Activated naive CD8-positive, alpha-beta T cell treated with anti-CD3 and anti-CD28 coated beads, Interleukin-2, amount 50 U/mL, for 16 hours (primary cell): Measurements from ENCODE around the gene ARHGEF12.

Experiments used
- DNase-seq: peaks from one replicate; pipeline ENCODE4 v3.0.0-alpha.2; 2020; ENCODE audit warnings: low read depth, low spot score

Gene ARHGEF12

DNA sequence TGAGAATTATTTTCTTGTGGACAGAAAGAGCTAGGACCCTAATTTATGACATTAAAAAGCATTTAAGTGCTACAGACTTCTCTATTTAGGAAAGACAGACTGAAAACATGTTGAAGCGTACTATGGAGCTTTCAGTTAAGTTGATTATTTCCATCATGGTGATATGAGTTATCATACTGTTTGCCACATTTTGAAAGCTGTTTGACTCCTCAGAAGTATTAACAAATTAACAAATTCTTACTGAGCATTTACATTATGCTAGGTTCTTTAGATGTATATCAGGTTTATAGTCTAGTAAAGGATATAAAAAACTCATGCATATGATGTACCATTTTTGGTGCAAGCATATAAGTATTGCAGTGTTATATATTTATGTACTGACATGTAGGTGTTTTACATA lies 50.1 kb downstream of the ARHGEF12 start:
- no peak for DNase-seq

GRCh38 chr11:120386774-120387371 lies 50.7 kb downstream of the ARHGEF12 start:
- DNase-seq: no peak

- no peak for DNase-seq
Observed at GRCh38 chr11:120388261-120388660, 52.0 kb downstream of the ARHGEF12 start.

GRCh38 chr11:120389693-120390584 lies 53.7 kb downstream of the ARHGEF12 start:
- no peak for DNase-seq

GRCh38 chr11:120390585-120390922 lies 54.3 kb downstream of the ARHGEF12 start:
- no peak for DNase-seq

DNA sequence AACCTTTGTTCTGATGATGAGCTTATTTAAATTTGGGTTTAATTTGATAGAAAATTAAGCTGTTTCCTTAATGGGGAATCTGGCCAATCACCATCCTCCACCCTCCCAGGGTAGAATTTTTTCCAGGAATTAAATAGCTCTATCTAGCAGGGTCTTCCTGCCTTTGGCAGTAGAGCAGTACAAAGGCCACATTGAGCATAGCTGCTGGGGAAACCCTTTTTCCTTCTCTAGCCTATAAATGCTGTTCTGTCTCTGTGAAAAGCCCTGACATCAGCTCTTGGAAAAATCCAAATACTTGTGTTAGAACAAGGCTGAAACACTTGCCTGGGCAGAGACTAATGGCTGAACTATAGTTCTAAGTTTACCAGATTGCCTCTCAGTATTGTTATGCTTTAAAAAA lies 55.1 kb downstream of the ARHGEF12 start:
- DNase-seq: no peak

DNA sequence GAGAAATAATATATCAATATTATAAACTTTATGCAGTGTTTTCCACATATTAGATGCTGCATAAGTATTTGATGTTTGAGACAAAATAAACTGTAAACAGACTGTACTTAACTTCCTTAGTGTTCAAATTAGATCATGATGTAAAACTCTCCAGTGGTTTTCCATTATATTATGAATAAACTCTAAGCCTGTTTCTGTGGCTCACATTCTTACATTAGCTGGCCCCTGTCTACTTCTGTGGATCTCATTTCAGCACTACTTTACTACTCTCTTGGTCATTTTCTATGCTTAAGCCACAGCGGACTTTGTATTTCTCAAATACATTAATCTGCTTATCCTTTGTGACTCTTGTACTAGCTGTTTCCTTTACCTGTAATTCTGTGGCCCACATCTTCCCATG lies 55.6 kb downstream of the ARHGEF12 start:
- DNase-seq: no peak

DNA sequence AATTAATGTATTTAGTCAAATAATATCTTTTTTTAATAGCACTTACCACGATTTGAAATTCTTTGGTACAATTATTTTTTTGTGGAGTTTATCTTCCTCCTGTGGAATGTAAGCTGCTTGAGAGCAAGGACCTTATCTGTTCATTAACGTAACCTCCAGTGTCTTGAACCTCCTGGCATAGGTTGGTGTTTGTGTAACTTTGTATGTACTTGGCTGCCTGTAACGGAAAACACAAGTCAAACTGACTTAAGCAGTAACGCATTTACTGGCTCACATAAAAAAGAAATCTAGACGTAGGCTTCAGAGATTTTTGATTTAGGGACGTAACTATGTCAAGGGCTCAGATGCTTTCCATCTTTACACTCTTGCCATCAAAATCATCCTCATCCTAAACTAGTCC lies 56.1 kb downstream of the ARHGEF12 start:
- no peak for DNase-seq

DNA sequence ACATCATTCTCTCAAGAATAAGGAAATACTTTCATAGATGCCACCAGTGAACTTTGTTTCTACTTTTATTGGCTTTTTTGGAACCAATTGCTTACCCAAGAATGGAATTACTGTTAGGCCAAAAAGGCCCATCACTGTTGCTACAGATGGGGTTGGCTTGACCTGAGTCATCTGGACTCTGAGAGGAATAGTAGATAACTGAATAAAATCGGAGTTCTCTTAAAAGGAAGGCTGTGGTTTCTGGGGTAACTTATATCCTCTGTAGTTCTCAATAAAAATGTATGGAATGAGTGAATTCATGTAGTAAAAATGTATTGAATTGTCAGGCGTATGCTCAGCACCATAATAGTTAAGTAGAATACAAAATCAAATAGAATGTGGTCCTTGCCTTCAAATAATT lies 56.6 kb downstream of the ARHGEF12 start:
- no peak for DNase-seq

DNA sequence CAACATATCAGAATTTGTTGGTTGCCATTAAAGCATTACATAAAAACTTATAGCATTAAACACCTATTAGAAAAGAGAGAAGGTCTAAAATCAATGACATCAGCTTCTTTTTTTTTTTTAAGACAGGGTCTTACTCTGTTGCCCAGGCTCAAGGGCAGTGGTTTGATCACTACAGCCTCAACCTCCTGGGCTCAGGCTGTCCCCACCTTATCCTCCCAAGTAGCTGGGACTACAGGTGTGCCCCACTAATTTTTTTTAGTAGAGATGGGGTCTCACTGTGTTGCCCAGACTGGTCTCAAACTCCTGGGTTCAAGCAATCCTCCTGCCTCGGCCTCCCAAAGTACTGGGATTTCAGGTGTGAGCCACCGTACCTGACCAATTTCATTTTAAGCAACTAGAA lies 57.9 kb downstream of the ARHGEF12 start:
- no peak for DNase-seq

GRCh38 chr11:120395778-120396177 lies 59.6 kb downstream of the ARHGEF12 start:
- no peak for DNase-seq

GRCh38 chr11:120398132-120398531 lies 61.9 kb downstream of the ARHGEF12 start:
- no peak for DNase-seq

DNA sequence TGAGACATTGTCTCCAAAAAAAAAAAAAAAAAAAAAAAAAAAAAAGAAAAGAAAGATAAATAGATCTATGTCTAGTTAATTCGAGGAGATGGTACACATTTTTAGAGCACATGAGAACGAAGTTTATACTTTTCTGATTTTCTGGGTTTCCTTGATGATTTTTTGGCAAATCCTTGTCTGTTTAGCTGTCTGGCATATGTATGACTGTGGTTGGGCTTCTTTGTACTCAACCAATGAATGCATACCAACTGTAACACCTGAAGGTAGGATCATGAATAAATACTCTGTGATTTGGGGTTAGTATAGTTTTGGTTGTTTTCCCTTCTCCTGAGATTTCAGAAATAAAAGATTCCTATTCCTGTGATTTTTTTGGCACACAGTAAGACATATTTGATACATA lies 63.1 kb downstream of the ARHGEF12 start:
- DNase-seq: no peak

DNA sequence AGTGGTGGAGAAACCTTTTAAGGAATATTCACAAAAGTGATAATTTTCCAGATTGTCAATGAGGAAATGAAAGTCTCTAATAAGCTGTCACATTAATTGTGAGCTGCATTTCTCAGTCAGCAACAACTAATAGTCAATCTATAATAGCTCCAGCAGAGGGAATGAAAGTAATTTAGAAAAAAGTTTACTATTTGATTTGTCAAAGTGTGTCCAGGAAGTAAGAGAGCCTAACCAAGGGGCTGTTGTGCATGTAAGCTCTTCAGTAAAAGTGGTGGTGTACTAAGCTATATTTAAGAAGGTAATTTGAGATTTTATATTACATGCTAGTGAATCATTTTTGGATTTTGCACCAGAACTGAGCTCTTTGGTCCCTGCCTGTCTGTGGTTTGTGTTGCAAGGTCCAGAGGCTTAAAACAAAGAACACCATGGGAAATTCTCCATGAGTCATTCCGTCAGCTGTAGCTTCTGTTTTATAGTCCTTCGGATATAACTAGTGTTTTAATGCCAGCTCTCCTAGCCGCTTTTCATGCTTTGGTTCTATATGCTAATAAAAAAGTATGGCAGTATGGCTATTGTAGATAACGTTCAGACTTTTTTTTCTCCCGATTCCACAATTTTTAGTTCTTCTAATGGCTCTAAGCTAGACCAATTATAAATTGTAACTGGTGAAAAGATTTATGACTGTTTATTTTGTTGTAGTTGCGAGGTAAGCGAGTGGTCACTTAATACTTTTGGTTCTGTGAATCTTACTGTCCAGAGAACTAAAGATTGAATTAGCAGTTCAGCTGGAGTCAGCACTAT lies 64.6 kb downstream of the ARHGEF12 start:
- DNase-seq: no peak

DNA sequence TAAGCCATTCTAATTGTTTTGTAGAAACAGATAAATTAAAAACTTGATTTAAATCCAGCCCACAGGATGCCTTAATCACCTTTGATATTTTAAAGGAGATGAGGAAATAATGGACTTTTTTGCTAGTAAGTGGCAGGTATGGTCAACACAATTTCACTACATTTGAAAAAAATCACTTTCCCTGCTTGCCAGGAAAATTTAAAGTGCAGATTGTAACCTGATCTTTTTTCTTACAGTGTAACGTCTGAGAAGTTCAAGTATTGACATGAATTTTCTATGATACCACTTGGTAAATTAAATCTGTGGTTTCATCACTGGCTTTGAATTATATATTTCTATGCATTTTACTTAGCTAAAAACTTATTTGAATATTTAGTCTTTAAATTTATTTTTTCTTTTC lies 65.3 kb downstream of the ARHGEF12 start:
- no peak for DNase-seq

- DNase-seq: no peak
Observed at GRCh38 chr11:120403966-120404365, 67.8 kb downstream of the ARHGEF12 start.

DNA sequence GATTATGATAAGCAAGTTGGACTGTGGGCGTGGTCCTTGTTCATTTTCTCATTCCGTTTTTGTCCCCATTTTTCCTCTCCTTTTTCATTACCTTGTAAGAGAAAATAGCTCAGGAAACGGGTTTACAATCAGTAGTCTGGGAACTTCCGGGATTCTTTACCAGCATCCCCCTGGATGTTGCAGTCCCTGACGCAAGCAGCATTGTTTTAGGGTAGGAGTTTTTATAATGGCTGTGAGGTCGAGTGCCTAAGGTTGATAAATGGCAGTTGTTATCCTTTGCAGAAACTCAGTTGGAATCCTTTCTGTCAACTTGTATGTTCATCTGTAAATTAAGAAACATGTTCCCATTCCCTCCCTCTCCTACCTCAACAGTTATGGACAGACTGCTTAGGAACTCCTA lies 68.3 kb downstream of the ARHGEF12 start:
- DNase-seq: no peak

DNA sequence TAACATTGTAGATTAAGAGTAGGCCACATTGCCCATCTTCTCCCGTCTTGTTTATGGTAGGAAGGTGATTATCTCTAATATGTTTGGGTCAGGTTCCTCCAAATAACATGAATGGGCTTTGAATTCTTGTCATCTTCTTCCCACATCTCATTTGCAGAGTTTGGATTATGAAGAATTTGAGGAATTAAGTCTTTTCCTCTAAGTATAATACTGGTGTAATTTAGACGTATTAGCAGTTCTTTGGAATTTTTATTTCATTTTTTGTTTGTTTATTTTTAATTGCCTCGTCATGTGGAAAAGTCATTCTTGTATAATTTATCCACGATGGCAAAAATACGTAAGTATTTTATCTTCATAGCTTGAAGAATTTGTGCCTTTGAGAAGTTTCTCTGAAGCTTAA lies 73.4 kb downstream of the ARHGEF12 start:
- DNase-seq: no peak

GRCh38 chr11:120410622-120411380 lies 74.6 kb downstream of the ARHGEF12 start:
- no peak for DNase-seq

- DNase-seq: no peak
Observed at GRCh38 chr11:120413480-120413879, 77.3 kb downstream of the ARHGEF12 start.

- no peak for DNase-seq
Observed at GRCh38 chr11:120420572-120420971, 84.4 kb downstream of the ARHGEF12 start.
